Ishikawa (cell line): Measurements from ENCODE around the gene GRM7.

Experiments
- CEBPB ChIP-seq: IDR thresholded peaks from 2 replicates; pipeline ENCODE4 v1.6.1; 2012
- MAX ChIP-seq: IDR thresholded peaks from 2 replicates; pipeline ENCODE4 v1.6.1; 2012
- TAF1 ChIP-seq: IDR thresholded peaks from 2 replicates; pipeline ENCODE4 v1.6.1; 2012; ENCODE audit warnings: low read depth, mild to moderate bottlenecking
- TF ChIP-seq, protein P1 (sequence below): IDR thresholded peaks from 2 replicates; pipeline ENCODE4 v1.6.1; 2012; ENCODE audit warnings: low read depth, mild to moderate bottlenecking

- TF ChIP-seq, protein P1, sequence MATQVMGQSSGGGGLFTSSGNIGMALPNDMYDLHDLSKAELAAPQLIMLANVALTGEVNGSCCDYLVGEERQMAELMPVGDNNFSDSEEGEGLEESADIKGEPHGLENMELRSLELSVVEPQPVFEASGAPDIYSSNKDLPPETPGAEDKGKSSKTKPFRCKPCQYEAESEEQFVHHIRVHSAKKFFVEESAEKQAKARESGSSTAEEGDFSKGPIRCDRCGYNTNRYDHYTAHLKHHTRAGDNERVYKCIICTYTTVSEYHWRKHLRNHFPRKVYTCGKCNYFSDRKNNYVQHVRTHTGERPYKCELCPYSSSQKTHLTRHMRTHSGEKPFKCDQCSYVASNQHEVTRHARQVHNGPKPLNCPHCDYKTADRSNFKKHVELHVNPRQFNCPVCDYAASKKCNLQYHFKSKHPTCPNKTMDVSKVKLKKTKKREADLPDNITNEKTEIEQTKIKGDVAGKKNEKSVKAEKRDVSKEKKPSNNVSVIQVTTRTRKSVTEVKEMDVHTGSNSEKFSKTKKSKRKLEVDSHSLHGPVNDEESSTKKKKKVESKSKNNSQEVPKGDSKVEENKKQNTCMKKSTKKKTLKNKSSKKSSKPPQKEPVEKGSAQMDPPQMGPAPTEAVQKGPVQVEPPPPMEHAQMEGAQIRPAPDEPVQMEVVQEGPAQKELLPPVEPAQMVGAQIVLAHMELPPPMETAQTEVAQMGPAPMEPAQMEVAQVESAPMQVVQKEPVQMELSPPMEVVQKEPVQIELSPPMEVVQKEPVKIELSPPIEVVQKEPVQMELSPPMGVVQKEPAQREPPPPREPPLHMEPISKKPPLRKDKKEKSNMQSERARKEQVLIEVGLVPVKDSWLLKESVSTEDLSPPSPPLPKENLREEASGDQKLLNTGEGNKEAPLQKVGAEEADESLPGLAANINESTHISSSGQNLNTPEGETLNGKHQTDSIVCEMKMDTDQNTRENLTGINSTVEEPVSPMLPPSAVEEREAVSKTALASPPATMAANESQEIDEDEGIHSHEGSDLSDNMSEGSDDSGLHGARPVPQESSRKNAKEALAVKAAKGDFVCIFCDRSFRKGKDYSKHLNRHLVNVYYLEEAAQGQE: no peak
- TF ChIP-seq CEBPB (no peak), MAX (no peak), TAF1 (no peak)
Observed at GRCh38 chr3:7663771-7664170, 802.9 kb downstream of the GRM7 start.
